Measurements from ENCODE around the gene TMEM120A.

DNA sequence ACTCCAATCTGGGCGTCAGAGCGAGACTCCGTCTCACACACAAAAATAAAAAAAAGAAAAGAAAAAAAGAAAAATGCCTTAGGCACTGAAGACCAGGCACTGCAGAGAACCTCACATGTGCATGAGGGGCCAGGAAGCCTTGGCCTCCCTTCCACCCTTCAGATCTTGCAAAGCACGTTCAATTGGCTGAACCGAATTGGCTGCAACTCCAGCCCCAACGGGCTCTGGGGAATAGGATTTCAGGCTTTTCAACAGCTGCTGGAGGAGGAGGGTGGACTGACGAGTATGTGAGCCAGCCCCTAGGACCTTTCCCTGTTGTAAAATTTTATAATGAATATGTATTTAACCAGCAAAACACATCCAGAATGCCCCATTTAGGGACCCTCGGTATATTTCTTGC is 16.7 kb downstream of the TMEM120A start:
- no peak for TF ChIP-seq REST (IDR thresholded peaks at IDR 0.05; ENCODE audit: insufficient read depth in 1 of 2, low read depth in 2 of 2, low read length in 1 of 2)
- TF ChIP-seq, protein P1, sequence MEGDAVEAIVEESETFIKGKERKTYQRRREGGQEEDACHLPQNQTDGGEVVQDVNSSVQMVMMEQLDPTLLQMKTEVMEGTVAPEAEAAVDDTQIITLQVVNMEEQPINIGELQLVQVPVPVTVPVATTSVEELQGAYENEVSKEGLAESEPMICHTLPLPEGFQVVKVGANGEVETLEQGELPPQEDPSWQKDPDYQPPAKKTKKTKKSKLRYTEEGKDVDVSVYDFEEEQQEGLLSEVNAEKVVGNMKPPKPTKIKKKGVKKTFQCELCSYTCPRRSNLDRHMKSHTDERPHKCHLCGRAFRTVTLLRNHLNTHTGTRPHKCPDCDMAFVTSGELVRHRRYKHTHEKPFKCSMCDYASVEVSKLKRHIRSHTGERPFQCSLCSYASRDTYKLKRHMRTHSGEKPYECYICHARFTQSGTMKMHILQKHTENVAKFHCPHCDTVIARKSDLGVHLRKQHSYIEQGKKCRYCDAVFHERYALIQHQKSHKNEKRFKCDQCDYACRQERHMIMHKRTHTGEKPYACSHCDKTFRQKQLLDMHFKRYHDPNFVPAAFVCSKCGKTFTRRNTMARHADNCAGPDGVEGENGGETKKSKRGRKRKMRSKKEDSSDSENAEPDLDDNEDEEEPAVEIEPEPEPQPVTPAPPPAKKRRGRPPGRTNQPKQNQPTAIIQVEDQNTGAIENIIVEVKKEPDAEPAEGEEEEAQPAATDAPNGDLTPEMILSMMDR (IDR thresholded peaks at IDR 0.05): no peak
- TF ChIP-seq SIN3A (IDR thresholded peaks at IDR 0.05; ENCODE audit: borderline replicate concordance, insufficient read depth, low read depth, low read length): no peak
- TF ChIP-seq POLR2AphosphoS5 (IDR thresholded peaks at IDR 0.05; ENCODE audit: low read depth, low read length): no peak
- no peak for TF ChIP-seq TCF7L2 (IDR thresholded peaks at IDR 0.05; ENCODE audit: low read depth, low read length)

All from Panc1 (cell line).